H9 (cell line): ENCODE results near the gene ASPHD1. TPM values are rescaled to one million over a fixed set of nuclear protein-coding genes. Genes with fewer than 3 reads are reported as not detected.

Source experiments
- DNase-seq: peaks from one replicate; pipeline ENCODE4 v3.0.0-alpha.2; 2017
- H2AFZ ChIP-seq: one replicate; pipeline ENCODE4 v1.6.1; 2013; ENCODE audit warnings: mild to moderate bottlenecking, low read length, control low read depth, moderate library complexity
- H2AK5ac ChIP-seq: 2 replicates; pipeline ENCODE4 v1.6.1; 2013; ENCODE audit warnings: low read length, control low read depth, mixed read lengths; ENCODE audit not compliant: insufficient read length
- H2BK120ac ChIP-seq: one replicate; pipeline ENCODE4 v1.6.1; 2013; ENCODE audit warnings: low read depth, mild to moderate bottlenecking, low read length, control low read depth, inconsistent platforms; ENCODE audit not compliant: poor library complexity, severe bottlenecking
- H2BK12ac ChIP-seq: 2 replicates; pipeline ENCODE4 v1.6.1; 2013; ENCODE audit warnings: low read length, control low read depth, mixed read lengths, low read depth; ENCODE audit not compliant: insufficient read length
- H2BK15ac ChIP-seq: 2 replicates; pipeline ENCODE4 v1.6.1; 2013; ENCODE audit warnings: low read depth, low read length, control low read depth
- H2BK20ac ChIP-seq: one replicate; pipeline ENCODE4 v1.6.1; 2013; ENCODE audit warnings: low read depth, mild to moderate bottlenecking, low read length, control low read depth, inconsistent platforms; ENCODE audit not compliant: poor library complexity, severe bottlenecking
- H2BK5ac ChIP-seq: 2 replicates; pipeline ENCODE4 v1.6.1; 2013; ENCODE audit warnings: low read length, control low read depth, mixed read lengths; ENCODE audit not compliant: insufficient read length
- H3K14ac ChIP-seq: 2 replicates; pipeline ENCODE4 v1.6.1; 2013; ENCODE audit warnings: low read length, control low read depth; ENCODE audit not compliant: insufficient read depth
- H3K18ac ChIP-seq: 2 replicates; pipeline ENCODE4 v1.6.1; 2013; ENCODE audit warnings: low read depth, mild to moderate bottlenecking, mixed read lengths, low read length, control low read depth; ENCODE audit not compliant: insufficient read length
- H3K23ac ChIP-seq: 2 replicates; pipeline ENCODE4 v1.6.1; 2013; ENCODE audit warnings: low read length, control low read depth, mixed read lengths, low read depth; ENCODE audit not compliant: insufficient read length
- H3K23me2 ChIP-seq: 2 replicates; pipeline ENCODE4 v1.6.1; 2013; ENCODE audit warnings: low read depth, mild to moderate bottlenecking, mixed read lengths, low read length, control low read depth; ENCODE audit not compliant: insufficient read length, poor library complexity, severe bottlenecking
- H3K27ac ChIP-seq: 2 replicates; pipeline ENCODE4 v1.5.1; 2013; ENCODE audit warnings: low read length, control low read depth, mixed read lengths, low read depth; ENCODE audit not compliant: insufficient read length
- H3K27me3 ChIP-seq: 2 replicates; pipeline ENCODE4 v1.6.1; 2013; ENCODE audit warnings: low read length, control low read depth, inconsistent platforms; ENCODE audit not compliant: insufficient read depth
- H3K4ac ChIP-seq: 2 replicates; pipeline ENCODE4 v1.6.1; 2013; ENCODE audit warnings: low read depth, mild to moderate bottlenecking, control low read depth, inconsistent platforms, low read length, moderate library complexity
- H3K4me1 ChIP-seq: 2 replicates; pipeline ENCODE4 v1.6.1; 2013; ENCODE audit warnings: low read length, control low read depth, inconsistent platforms; ENCODE audit not compliant: insufficient read depth
- H3K4me2 ChIP-seq: 2 replicates; pipeline ENCODE4 v1.6.1; 2013; ENCODE audit warnings: low read length, control low read depth, mixed read lengths; ENCODE audit not compliant: insufficient read length, insufficient read depth
- H3K56ac ChIP-seq: 2 replicates; pipeline ENCODE4 v1.6.1; 2013; ENCODE audit warnings: low read depth, mild to moderate bottlenecking, mixed read lengths, low read length, control low read depth; ENCODE audit not compliant: insufficient read length
- H3K79me1 ChIP-seq: 2 replicates; pipeline ENCODE4 v1.6.1; 2013; ENCODE audit warnings: low read depth, mild to moderate bottlenecking, moderate library complexity, low read length, control low read depth, inconsistent platforms; ENCODE audit not compliant: insufficient read depth, poor library complexity, severe bottlenecking
- H3K79me2 ChIP-seq: 2 replicates; pipeline ENCODE4 v1.6.1; 2013; ENCODE audit warnings: low read length, control low read depth, inconsistent platforms; ENCODE audit not compliant: insufficient read depth
- H3K9ac ChIP-seq: 2 replicates; pipeline ENCODE4 v1.6.1; 2013; ENCODE audit warnings: low read length, control low read depth, mixed read lengths; ENCODE audit not compliant: insufficient read length; ENCODE audit errors: extremely low read depth
- H3K9me3 ChIP-seq: one replicate; pipeline ENCODE4 v1.6.1; 2013; ENCODE audit warnings: low read depth, low read length, inconsistent platforms; ENCODE audit not compliant: control insufficient read depth
- H3T11ph ChIP-seq: one replicate; pipeline ENCODE4 v1.6.1; 2013; ENCODE audit warnings: mild to moderate bottlenecking, low read length, control low read depth, inconsistent platforms
- H4K20me1 ChIP-seq: one replicate; pipeline ENCODE4 v1.6.1; 2013; ENCODE audit not compliant: control insufficient read depth, insufficient read length, insufficient read depth
- H4K5ac ChIP-seq: 2 replicates; pipeline ENCODE4 v1.6.1; 2013; ENCODE audit warnings: low read depth, mild to moderate bottlenecking, mixed read lengths, low read length, control low read depth; ENCODE audit not compliant: insufficient read length
- H4K8ac ChIP-seq: replicated peaks from 2 replicates; pipeline ENCODE4 v1.6.1; 2013; ENCODE audit warnings: low read length, control low read depth, mixed read lengths, low read depth; ENCODE audit not compliant: insufficient read length
- H4K91ac ChIP-seq: 2 replicates; pipeline ENCODE4 v1.6.1; 2013; ENCODE audit warnings: low read depth, mild to moderate bottlenecking, moderate library complexity, mixed read lengths, low read length, control low read depth; ENCODE audit not compliant: insufficient read length
- H3K27ac Mint-ChIP-seq, 3 experiments: 2 replicates in 2 of 3; 3 replicates in 1 of 3; pipeline ENCODE4 v1.8.0; 2020 to 2021; ENCODE audit warnings: mixed read lengths in 3 of 3, mild to moderate bottlenecking in 1 of 3, moderate library complexity in 1 of 3
- H3K27me3 Mint-ChIP-seq: 2 replicates; pipeline ENCODE4 v1.8.0; 2021; ENCODE audit warnings: low read depth, mild to moderate bottlenecking, moderate library complexity, mixed read lengths
- H3K36me3 Mint-ChIP-seq, 3 experiments: 2 replicates in 2 of 3; 3 replicates in 1 of 3; pipeline ENCODE4 v1.8.0; 2020 to 2021; ENCODE audit warnings: low read depth in 3 of 3, mixed read lengths in 3 of 3; ENCODE audit not compliant: insufficient read depth in 1 of 3
- H3K4me1 Mint-ChIP-seq, 2 experiments: 2 replicates each; pipeline ENCODE4 v1.8.0; 2020; ENCODE audit warnings: mixed read lengths in 2 of 2
- H3K4me3 Mint-ChIP-seq, 2 experiments: 2 replicates in 1 of 2; 3 replicates in 1 of 2; pipeline ENCODE4 v1.8.0; 2020 to 2021; ENCODE audit warnings: mild to moderate bottlenecking in 2 of 2, mixed read lengths in 2 of 2, moderate library complexity in 1 of 2
- H3K9me3 Mint-ChIP-seq, 2 experiments: 2 replicates in 1 of 2; 3 replicates in 1 of 2; pipeline ENCODE4 v1.8.0; 2020; ENCODE audit warnings: mild to moderate bottlenecking in 2 of 2, mixed read lengths in 2 of 2, moderate library complexity in 1 of 2
- CTCF ChIP-seq: fragments of 200-600 bp; sonication (generic); conservative IDR thresholded peaks from 3 replicates; pipeline ENCODE4 v1.8.0; 2021; ENCODE audit warnings: antibody characterized with exemption, mild to moderate bottlenecking
- WGBS: extraction: QIAGEN DNeasy Blood & Tissue Kit; methylation state at CpG from one replicate; pipeline ENCODE4 v1.1.7; 2013; ENCODE audit warnings: missing lambda C conversion rate, low lambda C conversion rate, mixed read lengths; ENCODE audit not compliant: insufficient read length; ENCODE audit errors: extremely low coverage; 5-methylcytosine and 5-hydroxymethylcytosine counted together
- total RNA-seq: library from RNA; stranded (reverse); gene quantifications from 2 replicates; pipeline ENCODE4 v1.2.1, GENCODE V29; 2021

Gene ASPHD1
- total RNA-seq, 1 experiment from 2014 or later = 16.7 TPM

- H3K9me3 Mint-ChIP-seq = no peaks in the 10 kb centered on the region; a peak in 1 of 5 replicates
- H3K4me1 Mint-ChIP-seq = peaks cover 6 to 17% of the 10 kb centered on the region in 2 experiments
- H3K23ac ChIP-seq = no peak overlapping the region
- H2BK12ac ChIP-seq = no peak overlapping the region
- H2BK5ac ChIP-seq = no peak overlapping the region
- WGBS = no CpG with 5 or more reads among the region's 20 CpGs
- no peak for DNase-seq
- H3K27me3 ChIP-seq = no peaks in the 10 kb centered on the region
- no peaks in the 10 kb centered on the region for H3K79me2 ChIP-seq
- no peaks in the 10 kb centered on the region for H3K9me3 ChIP-seq
- no peak overlapping the region for H3K14ac ChIP-seq
- 0 out of 3 replicates have a peak, but pooled peaks have one; percentile 10 for TF ChIP-seq CTCF
- H3K4me1 ChIP-seq = no peaks in the 10 kb centered on the region
- H3K56ac ChIP-seq = no peak overlapping the region
- H2BK15ac ChIP-seq = no peak overlapping the region
- no peak overlapping the region for H3T11ph ChIP-seq
- H3K27ac Mint-ChIP-seq = peak overlapping the region in 1 of 3 experiments; percentile 76; a peak in 3 of 7 replicates
- H2AFZ ChIP-seq = no peak overlapping the region
- H3K36me3 Mint-ChIP-seq = peaks cover 12 to 27% (median 23%) of the 10 kb centered on the region in 3 experiments
- no peak overlapping the region for H3K9ac ChIP-seq
- no peak overlapping the region for H3K4me2 ChIP-seq
- H4K8ac ChIP-seq = no peak overlapping the region
- no peak overlapping the region for H2BK120ac ChIP-seq
- H4K91ac ChIP-seq = no peak overlapping the region
- H2BK20ac ChIP-seq = no peak overlapping the region
- H3K4me3 Mint-ChIP-seq = no peak overlapping the region; a peak in 1 of 5 replicates
- no peaks in the 10 kb centered on the region for H3K23me2 ChIP-seq
- H3K4ac ChIP-seq = no peak overlapping the region
- no peak overlapping the region for H2AK5ac ChIP-seq
- H3K79me1 ChIP-seq = no peaks in the 10 kb centered on the region
- no peak overlapping the region for H4K5ac ChIP-seq
- no peaks in the 10 kb centered on the region for H3K27me3 Mint-ChIP-seq
- no peaks in the 10 kb centered on the region for H4K20me1 ChIP-seq
- H3K27ac ChIP-seq = no peak overlapping the region
- no peak overlapping the region for H3K18ac ChIP-seq
Observed at GRCh38 chr16:29910819-29911675, 10.8 kb downstream of the ASPHD1 start.
